Tibial nerve (tissue), 3 donors: ENCODE results near the gene GRIK5.

ENCODE experiments used
- POLR2A ChIP-seq, 2 donors: fragments of 450-650 bp; IDR thresholded peaks; one replicate each; pipeline ENCODE4 v1.6.1; 2017; ENCODE audit warnings: antibody characterized with exemption in 2 of 2, mild to moderate bottlenecking in 2 of 2, moderate library complexity in 2 of 2
- TF ChIP-seq, protein P1 (sequence below), 5 experiments: fragments of 200-600 bp in 3 of 5; fragments of 450-650 bp in 2 of 5; sonication (generic) in 3 of 5; IDR thresholded peaks; one replicate each; pipeline ENCODE4 v1.5.1; 2016 to 2019; ENCODE audit warnings: antibody characterized with exemption in 5 of 5, mild to moderate bottlenecking in 3 of 5, moderate library complexity in 2 of 5

GRCh38 chr19:42083537-42083936, 13.5 kb upstream of the GRIK5 start:
- TF ChIP-seq, protein P1, sequence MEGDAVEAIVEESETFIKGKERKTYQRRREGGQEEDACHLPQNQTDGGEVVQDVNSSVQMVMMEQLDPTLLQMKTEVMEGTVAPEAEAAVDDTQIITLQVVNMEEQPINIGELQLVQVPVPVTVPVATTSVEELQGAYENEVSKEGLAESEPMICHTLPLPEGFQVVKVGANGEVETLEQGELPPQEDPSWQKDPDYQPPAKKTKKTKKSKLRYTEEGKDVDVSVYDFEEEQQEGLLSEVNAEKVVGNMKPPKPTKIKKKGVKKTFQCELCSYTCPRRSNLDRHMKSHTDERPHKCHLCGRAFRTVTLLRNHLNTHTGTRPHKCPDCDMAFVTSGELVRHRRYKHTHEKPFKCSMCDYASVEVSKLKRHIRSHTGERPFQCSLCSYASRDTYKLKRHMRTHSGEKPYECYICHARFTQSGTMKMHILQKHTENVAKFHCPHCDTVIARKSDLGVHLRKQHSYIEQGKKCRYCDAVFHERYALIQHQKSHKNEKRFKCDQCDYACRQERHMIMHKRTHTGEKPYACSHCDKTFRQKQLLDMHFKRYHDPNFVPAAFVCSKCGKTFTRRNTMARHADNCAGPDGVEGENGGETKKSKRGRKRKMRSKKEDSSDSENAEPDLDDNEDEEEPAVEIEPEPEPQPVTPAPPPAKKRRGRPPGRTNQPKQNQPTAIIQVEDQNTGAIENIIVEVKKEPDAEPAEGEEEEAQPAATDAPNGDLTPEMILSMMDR (IDR thresholded peaks at IDR 0.05): no peak
- no peak for TF ChIP-seq POLR2A (IDR thresholded peaks at IDR 0.05)
